Retinal pigment epithelial cell (primary cell): Measurements from ENCODE around the gene PARD3.

ENCODE experiments used
- DNase-seq: peaks from one replicate; pipeline ENCODE4 v3.0.0-alpha.2; 2010; ENCODE audit warnings: low read depth
- H3K4me3 ChIP-seq: 2 replicates; pipeline ENCODE4 v1.5.1; 2011; ENCODE audit warnings: mild to moderate bottlenecking, low read length, control low read depth, moderate library complexity
- TF ChIP-seq, protein P1 (sequence below): conservative IDR thresholded peaks from 2 replicates; pipeline ENCODE4 v1.5.1; 2011; ENCODE audit warnings: low read depth, low read length, control low read depth, inconsistent platforms

PARD3 gene

DNA sequence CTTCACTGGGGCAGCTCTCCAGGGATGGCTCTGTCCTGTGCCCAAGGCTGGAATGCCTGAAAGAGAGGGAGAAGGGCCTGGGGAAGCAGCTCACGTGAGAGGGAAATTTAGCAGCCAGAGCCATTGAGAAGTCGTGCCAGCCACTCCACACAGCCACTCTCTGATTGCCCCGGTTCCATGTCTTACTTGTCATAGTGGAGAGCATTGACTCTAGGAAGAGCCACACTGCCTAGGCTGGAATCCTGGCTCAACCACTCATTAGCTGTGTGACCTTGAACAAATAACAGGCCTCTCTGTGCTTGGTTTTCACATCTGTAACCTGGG is 728.0 kb downstream of the PARD3 start:
- TF ChIP-seq, protein P1, sequence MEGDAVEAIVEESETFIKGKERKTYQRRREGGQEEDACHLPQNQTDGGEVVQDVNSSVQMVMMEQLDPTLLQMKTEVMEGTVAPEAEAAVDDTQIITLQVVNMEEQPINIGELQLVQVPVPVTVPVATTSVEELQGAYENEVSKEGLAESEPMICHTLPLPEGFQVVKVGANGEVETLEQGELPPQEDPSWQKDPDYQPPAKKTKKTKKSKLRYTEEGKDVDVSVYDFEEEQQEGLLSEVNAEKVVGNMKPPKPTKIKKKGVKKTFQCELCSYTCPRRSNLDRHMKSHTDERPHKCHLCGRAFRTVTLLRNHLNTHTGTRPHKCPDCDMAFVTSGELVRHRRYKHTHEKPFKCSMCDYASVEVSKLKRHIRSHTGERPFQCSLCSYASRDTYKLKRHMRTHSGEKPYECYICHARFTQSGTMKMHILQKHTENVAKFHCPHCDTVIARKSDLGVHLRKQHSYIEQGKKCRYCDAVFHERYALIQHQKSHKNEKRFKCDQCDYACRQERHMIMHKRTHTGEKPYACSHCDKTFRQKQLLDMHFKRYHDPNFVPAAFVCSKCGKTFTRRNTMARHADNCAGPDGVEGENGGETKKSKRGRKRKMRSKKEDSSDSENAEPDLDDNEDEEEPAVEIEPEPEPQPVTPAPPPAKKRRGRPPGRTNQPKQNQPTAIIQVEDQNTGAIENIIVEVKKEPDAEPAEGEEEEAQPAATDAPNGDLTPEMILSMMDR, result no peak
- DNase-seq, result no peak
- H3K4me3 ChIP-seq, result no peak overlapping the region

DNA sequence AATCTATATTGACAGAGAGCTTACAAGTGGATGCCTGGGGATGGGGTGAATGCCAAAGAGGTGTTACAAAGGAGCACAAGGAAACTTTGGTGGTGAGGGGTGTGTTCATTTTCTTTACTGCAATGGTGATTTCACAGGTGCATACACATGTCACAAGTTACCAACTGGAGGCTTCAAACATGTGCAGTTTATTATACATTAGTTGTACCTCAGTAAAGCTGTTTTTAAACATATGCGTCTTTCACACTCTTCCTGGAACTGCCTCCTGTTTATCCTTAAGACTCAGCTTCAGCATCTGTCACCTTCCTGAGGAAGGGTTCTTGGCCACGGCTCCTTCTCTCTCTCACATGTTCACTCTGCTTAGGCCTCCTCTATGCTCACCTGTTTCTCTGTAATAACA is 731.5 kb downstream of the PARD3 start:
- no peak for DNase-seq
- H3K4me3 ChIP-seq, result no peak overlapping the region
- TF ChIP-seq, protein P1, result no peak

DNA sequence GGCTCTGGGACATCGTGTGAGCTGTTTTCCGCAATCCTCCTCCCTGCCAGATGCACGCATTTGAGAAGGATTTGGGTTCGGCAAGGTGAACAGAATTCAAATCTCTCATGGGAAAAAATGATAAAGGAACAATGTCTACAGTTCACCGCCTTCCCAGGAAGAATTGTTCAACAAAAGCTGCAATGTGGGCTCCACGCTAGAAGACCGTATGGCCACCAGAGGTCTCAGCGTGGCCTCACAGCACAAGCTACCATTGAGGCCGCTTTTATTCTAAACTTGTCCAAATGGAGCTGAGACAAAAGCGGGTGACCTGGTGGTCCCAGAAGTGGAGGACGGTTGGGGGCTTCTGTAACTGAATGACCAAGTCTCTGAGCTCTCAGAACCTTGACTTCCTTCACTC is 733.1 kb downstream of the PARD3 start:
- TF ChIP-seq, protein P1, result peak; percentile 13

DNA sequence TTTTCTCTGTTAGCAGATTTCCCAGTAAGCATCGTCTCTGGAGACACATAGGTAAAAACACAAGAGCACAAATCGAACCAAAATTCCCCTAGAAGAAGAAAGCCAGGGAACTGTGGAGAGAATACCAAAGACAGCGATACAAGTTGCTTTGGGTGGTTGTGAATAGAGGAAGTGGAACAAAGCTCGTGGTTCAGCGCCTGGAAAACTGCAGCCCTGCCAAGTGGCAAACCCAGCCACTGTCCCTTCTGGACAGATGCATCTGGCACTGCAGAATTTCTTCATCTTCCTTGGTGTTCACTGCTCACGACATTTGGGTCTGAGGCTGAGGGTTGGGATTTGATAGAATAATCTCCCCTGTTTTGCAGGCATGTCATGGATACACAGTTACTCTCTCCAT is 733.8 kb downstream of the PARD3 start:
- no peak for DNase-seq
- TF ChIP-seq, protein P1, result no peak
- H3K4me3 ChIP-seq, result no peak overlapping the region

More for the DNA sequence above, 733.1 kb downstream of the PARD3 start:
- H3K4me3 ChIP-seq, result no peak overlapping the region
- no peak for DNase-seq

DNA sequence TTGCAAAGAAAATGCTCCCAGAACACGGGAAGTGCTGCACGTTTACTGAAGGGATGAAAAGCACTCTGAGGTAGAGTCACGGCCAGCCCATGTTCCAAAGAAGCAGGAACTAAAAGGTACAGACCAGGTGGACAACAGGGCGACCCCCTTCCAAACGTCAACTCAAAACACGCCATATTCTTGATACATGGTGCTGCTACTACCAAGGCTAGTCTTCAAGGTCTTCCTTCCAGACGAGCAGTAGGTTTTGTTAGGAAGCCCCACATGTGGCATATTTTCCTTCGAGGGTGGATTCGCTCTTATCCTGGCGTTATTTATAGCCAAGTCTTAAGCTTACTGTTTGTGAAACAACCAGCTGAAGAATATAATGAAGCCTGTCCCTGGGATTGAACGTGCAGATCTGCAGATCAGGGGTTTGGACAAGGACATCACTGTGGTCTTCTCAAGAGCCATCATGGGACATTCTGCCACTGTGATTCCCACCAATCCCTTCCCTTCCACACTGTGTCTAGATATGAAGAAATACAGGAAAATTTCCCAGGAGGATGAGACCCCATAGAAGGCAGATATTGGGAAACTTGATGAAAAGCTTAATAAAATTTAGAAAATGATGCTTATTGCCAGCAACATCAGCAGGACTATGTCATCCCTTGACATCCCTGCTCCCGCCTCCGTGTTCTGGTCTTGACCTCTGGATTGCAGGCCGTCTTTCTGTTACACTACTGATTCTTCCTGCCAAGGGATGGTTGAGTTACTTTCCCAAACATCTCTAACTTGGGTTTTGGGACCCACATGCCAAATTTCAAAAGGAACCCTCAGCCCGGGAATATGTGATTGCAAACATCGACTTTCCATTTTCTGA is 734.4 kb downstream of the PARD3 start:
- DNase-seq, result no peak
- TF ChIP-seq, protein P1, result no peak
- H3K4me3 ChIP-seq, result no peak overlapping the region

DNA sequence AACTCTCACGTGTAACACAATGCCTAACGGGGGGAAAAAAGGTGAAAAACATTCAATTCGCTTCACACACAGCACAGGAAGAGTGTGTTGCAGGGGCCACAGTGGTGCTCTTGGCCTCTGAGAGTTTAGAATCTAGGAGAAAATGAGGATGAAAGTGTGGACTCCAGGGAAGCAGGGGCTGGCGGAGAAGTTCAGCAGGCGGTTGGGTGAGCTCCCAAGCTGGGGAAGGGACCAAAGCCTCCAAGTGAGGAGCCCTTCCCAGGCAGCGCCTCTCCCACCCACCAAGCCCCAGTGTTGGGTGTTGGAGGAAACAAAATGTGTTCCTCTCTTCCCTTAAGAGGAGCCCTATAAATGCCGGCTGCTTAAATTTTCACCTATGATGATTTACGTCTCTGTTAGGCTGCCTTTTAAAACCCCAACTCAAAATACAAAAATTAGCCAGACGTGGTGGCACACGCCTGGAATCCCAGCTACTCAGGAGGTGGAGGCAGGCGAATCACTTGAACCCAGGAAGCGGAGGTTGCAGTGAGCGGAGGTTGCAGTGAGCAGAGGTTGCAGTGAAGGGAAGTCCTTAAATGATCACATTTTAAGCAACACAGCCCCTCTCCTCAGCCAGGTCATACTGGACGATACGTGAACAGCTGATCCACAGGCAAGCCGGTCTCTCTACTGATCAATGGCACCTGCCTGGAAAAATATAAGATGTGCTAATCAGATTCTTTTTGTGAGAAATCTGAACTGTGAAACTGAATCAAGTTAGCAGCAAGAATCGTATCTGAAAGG is 735.2 kb downstream of the PARD3 start:
- TF ChIP-seq, protein P1, result no peak
- no peak overlapping the region for H3K4me3 ChIP-seq
- no peak for DNase-seq
